Suprapubic skin (tissue), 3 donors: ENCODE data around the gene MTREX.

Experiments
- EP300 ChIP-seq: sonication (generic); formaldehyde crosslinking; IDR thresholded peaks from one replicate; pipeline ENCODE4 v1.6.1; 2017; ENCODE audit warnings: antibody characterized with exemption
- POLR2A ChIP-seq, 2 donors: fragments of 450-650 bp; IDR thresholded peaks; one replicate each; pipeline ENCODE4 v1.6.1; 2017; ENCODE audit warnings: antibody characterized with exemption in 2 of 2, mild to moderate bottlenecking in 2 of 2, moderate library complexity in 2 of 2
- TF ChIP-seq, protein P1 (sequence below), 2 donors: fragments of 200-600 bp in 1 of 2; fragments of 450-650 bp in 1 of 2; sonication (generic) in 1 of 2; IDR thresholded peaks; one replicate each; pipeline ENCODE4 v1.5.1; 2016 to 2019; ENCODE audit warnings: antibody characterized with exemption in 2 of 2, mild to moderate bottlenecking in 1 of 2, moderate library complexity in 1 of 2

DNA sequence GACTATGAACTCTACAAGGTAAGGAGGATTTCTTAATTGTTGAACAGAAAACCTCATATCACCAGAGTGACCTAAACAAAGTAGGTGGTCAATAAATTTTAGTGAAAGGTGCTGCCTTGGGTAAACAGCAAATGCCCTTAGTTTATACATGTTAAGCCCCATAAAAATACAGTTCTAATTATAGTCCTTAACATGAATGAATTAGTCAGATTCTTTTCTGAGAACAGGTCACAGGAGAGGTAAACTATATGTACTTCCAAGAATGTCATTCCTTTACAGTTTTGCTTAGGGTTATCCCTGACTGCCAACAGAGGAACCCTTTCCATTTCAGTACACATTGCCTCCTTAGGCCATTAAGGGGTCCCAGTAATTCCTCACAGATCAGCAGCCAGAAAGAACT, 162.1 kb downstream of the MTREX start:
- TF ChIP-seq, protein P1, sequence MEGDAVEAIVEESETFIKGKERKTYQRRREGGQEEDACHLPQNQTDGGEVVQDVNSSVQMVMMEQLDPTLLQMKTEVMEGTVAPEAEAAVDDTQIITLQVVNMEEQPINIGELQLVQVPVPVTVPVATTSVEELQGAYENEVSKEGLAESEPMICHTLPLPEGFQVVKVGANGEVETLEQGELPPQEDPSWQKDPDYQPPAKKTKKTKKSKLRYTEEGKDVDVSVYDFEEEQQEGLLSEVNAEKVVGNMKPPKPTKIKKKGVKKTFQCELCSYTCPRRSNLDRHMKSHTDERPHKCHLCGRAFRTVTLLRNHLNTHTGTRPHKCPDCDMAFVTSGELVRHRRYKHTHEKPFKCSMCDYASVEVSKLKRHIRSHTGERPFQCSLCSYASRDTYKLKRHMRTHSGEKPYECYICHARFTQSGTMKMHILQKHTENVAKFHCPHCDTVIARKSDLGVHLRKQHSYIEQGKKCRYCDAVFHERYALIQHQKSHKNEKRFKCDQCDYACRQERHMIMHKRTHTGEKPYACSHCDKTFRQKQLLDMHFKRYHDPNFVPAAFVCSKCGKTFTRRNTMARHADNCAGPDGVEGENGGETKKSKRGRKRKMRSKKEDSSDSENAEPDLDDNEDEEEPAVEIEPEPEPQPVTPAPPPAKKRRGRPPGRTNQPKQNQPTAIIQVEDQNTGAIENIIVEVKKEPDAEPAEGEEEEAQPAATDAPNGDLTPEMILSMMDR (IDR thresholded peaks at IDR 0.05) = no peak
- TF ChIP-seq EP300 (no peak), POLR2A (IDR thresholded peaks at IDR 0.05) (no peak)
